NT2/D1 (cell line): Measurements from ENCODE around the gene FTL.
A peak's percentile ranks its signal among the peaks of the same experiment; 100 is the strongest.

Source experiments
- DNase-seq: peaks from one replicate; pipeline ENCODE4 v3.0.0-alpha.2; 2011; ENCODE audit warnings: low read depth, low spot score
- H3K27me3 ChIP-seq: 2 replicates; pipeline ENCODE4 v1.6.0; 2011; ENCODE audit warnings: mild to moderate bottlenecking; ENCODE audit not compliant: insufficient read length, insufficient read depth
- H3K36me3 ChIP-seq: 2 replicates; pipeline ENCODE4 v1.6.1; 2011; ENCODE audit warnings: mild to moderate bottlenecking, low read length, mixed read lengths; ENCODE audit not compliant: insufficient read depth, insufficient read length
- H3K4me1 ChIP-seq: 2 replicates; pipeline ENCODE4 v1.5.1; 2011; ENCODE audit not compliant: insufficient read depth, insufficient read length
- H3K4me3 ChIP-seq: 2 replicates; pipeline ENCODE4 v1.5.1; 2011; ENCODE audit warnings: low read depth; ENCODE audit not compliant: insufficient read length
- H3K9ac ChIP-seq: 2 replicates; pipeline ENCODE4 v1.6.0; 2011; ENCODE audit warnings: low read depth; ENCODE audit not compliant: insufficient read length
- H3K9me3 ChIP-seq: 2 replicates; pipeline ENCODE4 v1.5.1; 2011; ENCODE audit warnings: mild to moderate bottlenecking, low read length; ENCODE audit not compliant: insufficient read depth
- SUZ12 ChIP-seq: IDR thresholded peaks from 2 replicates; pipeline ENCODE4 v1.6.1; 2011; ENCODE audit not compliant: insufficient read length, insufficient read depth; ENCODE audit errors: extremely low read depth
- YY1 ChIP-seq: IDR thresholded peaks from 2 replicates; pipeline ENCODE4 v1.6.1; 2011; ENCODE audit not compliant: insufficient read length, insufficient read depth
- ZNF274 ChIP-seq: IDR thresholded peaks from 2 replicates; pipeline ENCODE4 v1.6.1; 2011; ENCODE audit warnings: mild to moderate bottlenecking, low read depth, low read length

Gene FTL

GRCh38 chr19:48963371-48964204, 1.5 kb upstream of the FTL start:
- Histone ChIP-seq H3K27me3 (no peaks in the 10 kb centered on the region), H3K4me3 (peak overlapping the region; percentile 58), H3K9me3 (no peaks in the 10 kb centered on the region; the same call in 1 of the 2 replicates), H3K9ac (peak overlapping the region; percentile 97), H3K4me1 (peaks cover 1% of the 10 kb centered on the region), H3K36me3 (peaks cover 38% of the 10 kb centered on the region)
- no peak for DNase-seq
- no peak for TF ChIP-seq ZNF274
- TF ChIP-seq SUZ12 = no peak
- no peak for TF ChIP-seq YY1

DNA sequence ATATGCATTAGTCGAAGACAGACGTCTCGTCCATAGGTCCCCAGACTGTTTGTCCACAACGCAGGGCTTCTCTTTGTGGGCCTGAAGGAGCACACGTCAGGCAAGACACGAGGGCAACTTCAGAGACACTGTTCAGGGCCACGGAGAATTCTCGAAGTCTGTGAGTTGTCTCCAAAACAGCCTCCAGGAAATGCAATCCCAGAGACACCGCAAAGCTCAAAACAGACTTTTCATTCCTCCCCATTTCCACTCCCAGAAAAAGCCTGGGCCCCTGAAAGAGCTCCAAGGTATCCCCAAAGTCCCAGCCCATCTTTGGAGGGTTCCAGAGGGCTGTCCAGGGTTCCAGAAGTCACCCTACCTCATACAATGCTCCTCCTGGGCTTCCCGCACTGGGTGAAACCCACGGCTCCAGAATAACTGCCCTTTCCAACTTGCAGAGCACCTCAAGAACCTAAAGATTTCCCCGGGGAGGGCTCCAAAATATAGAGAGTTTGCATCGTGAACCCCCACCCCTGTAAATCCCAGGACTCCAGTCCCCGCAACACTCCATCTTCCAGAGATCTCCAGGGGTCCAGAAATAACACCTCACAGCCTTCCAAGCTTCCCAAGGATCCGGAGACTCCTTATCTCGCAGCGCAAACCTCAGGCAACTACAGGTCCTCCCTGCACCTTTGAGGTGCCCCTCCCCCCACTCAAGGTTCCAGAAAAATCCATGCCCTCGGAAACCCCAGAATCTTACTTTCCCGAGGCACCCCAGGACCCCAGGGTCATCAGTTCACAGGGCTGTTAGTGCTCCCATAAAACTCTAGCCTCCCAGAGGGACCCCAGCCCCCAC, 687 bp upstream of the FTL start:
- Histone ChIP-seq H3K4me3 (peak overlapping the region; percentile 58), H3K36me3 (peaks cover 46% of the 10 kb centered on the region), H3K9me3 (no peaks in the 10 kb centered on the region; the same call in 1 of the 2 replicates), H3K27me3 (no peaks in the 10 kb centered on the region), H3K9ac (peak overlapping the region; percentile 97), H3K4me1 (peaks cover 1% of the 10 kb centered on the region)
- DNase-seq = no peak
- TF ChIP-seq YY1 (no peak), SUZ12 (no peak), ZNF274 (no peak)

- Histone ChIP-seq H3K9ac (peak overlapping the region; percentile 94), H3K27me3 (no peaks in the 10 kb centered on the region), H3K4me3 (peak overlapping the region; percentile 83), H3K9me3 (no peaks in the 10 kb centered on the region; the same call in 1 of the 2 replicates), H3K4me1 (peaks cover 3% of the 10 kb centered on the region), H3K36me3 (peaks cover 56% of the 10 kb centered on the region)
- DNase-seq = no peak
- no peak for TF ChIP-seq YY1
- TF ChIP-seq ZNF274 = no peak
- TF ChIP-seq SUZ12 = no peak
Measured at GRCh38 chr19:48965806-48966540, 864 bp downstream of the FTL start.

- no peak for DNase-seq
Measured at GRCh38 chr19:48966541-48967345, 1.6 kb downstream of the FTL start.

GRCh38 chr19:48967346-48968178, 2.5 kb downstream of the FTL start:
- Histone ChIP-seq H3K27me3 (no peaks in the 10 kb centered on the region), H3K9ac (no peak overlapping the region), H3K36me3 (peaks cover 51% of the 10 kb centered on the region), H3K9me3 (no peaks in the 10 kb centered on the region; the same call in 1 of the 2 replicates), H3K4me3 (peak overlapping the region; percentile 1), H3K4me1 (peaks cover 2% of the 10 kb centered on the region)
- DNase-seq = no peak
- TF ChIP-seq SUZ12 = no peak
- no peak for TF ChIP-seq ZNF274
- TF ChIP-seq YY1 = no peak

More at GRCh38 chr19:48966541-48967345, 1.6 kb downstream of the FTL start:
- peaks cover 2% of the 10 kb centered on the region for H3K4me1 ChIP-seq
- no peaks in the 10 kb centered on the region; the same call in 1 of the 2 replicates for H3K9me3 ChIP-seq
- no peak for TF ChIP-seq YY1
- TF ChIP-seq SUZ12 = no peak
- TF ChIP-seq ZNF274 = no peak
- H3K27me3 ChIP-seq = no peaks in the 10 kb centered on the region
- peak overlapping the region; percentile 83 for H3K4me3 ChIP-seq
- H3K9ac ChIP-seq = peak overlapping the region; percentile 94
- peaks cover 51% of the 10 kb centered on the region for H3K36me3 ChIP-seq
